Esophagus squamous epithelium (tissue), 5 donors: ENCODE data around the gene MMRN2. TPM values are rescaled to one million over a fixed set of nuclear protein-coding genes. Genes with fewer than 3 reads are reported as not detected.

Source experiments
- DNase-seq: peaks from one replicate; lab custom pipeline; 2025; lab: John Stamatoyannopoulos, UW
- H3K27ac ChIP-seq, 4 donors: fragments of 200-600 bp; sonication (generic); one replicate each; pipeline ENCODE4 v1.5.1; 2016 to 2019; ENCODE audit warnings: mild to moderate bottlenecking in 1 of 4
- H3K27me3 ChIP-seq, 4 donors: fragments of 200-600 bp; sonication (generic); 1 replicate in 3 of 4; 2 replicates in 1 of 4; pipeline versions ENCODE4 v1.5.1 to v1.6.0; 2017 to 2021; ENCODE audit warnings: antibody characterized with exemption in 1 of 4
- H3K36me3 ChIP-seq, 3 donors: fragments of 200-600 bp; sonication (generic); one replicate each; pipeline ENCODE4 v1.5.1; 2016 to 2019
- H3K4me1 ChIP-seq, 3 donors: fragments of 200-600 bp; sonication (generic); one replicate each; pipeline ENCODE4 v1.5.1; 2017 to 2019
- H3K4me3 ChIP-seq, 4 donors: fragments of 200-600 bp; sonication (generic); 1 replicate in 3 of 4; 2 replicates in 1 of 4; pipeline ENCODE4 v1.5.1; 2016 to 2019; ENCODE audit warnings: mild to moderate bottlenecking in 2 of 4, moderate library complexity in 1 of 4
- H3K9me3 ChIP-seq, 3 donors: fragments of 200-600 bp; sonication (generic); one replicate each; pipeline ENCODE4 v1.5.1; 2016 to 2019
- CTCF ChIP-seq, 6 experiments: fragments of 450-650 bp in 4 of 6; fragments of 200-600 bp in 2 of 6; sonication (generic) in 2 of 6; IDR thresholded peaks; one replicate each; pipeline ENCODE4 v1.5.1; 2016 to 2019; ENCODE audit warnings: antibody characterized with exemption in 6 of 6, mild to moderate bottlenecking in 4 of 6, moderate library complexity in 4 of 6
- POLR2A ChIP-seq, 4 donors: fragments of 450-650 bp; IDR thresholded peaks; one replicate each; pipeline ENCODE4 v1.6.1; 2017; ENCODE audit warnings: antibody characterized with exemption in 4 of 4, mild to moderate bottlenecking in 4 of 4, moderate library complexity in 3 of 4
- WGBS, 2 donors: methylation state at CpG; one replicate each; pipeline ENCODE4 v1.1.5; 2018; 5-methylcytosine and 5-hydroxymethylcytosine counted together
- intact Hi-C: fragments of 100-400 bp; cut with DNase I; formaldehyde crosslinking; loops from one replicate; pipeline ENCODE4 v1.15.0; 2022
- total RNA-seq, 4 donors: library from RNA; depleted of rRNA; stranded (reverse); fragments of >200 nt; gene quantifications; one replicate each; pipeline ENCODE4 v1.1.0, GENCODE V29; 2016
- donor health status: DM: yes; HTN: yes; CAD: no.

Gene MMRN2
- total RNA-seq, 4 donors from 2014 or later = 3.4 to 18.1 (median 11.0) TPM

- DNase-seq = no peak
- intact Hi-C loops = no loop called here
- no peak overlapping the region for H3K4me3 ChIP-seq
- no peaks in the 10 kb centered on the region for H3K9me3 ChIP-seq
- 84 to 94% methylated on average over 15 of the region's 15 CpGs for WGBS, 2 donors
- no peak for TF ChIP-seq POLR2A (IDR thresholded peaks at IDR 0.05)
- TF ChIP-seq CTCF (IDR thresholded peaks at IDR 0.05) = no peak
- no peak overlapping the region for H3K27ac ChIP-seq
- H3K4me1 ChIP-seq = peaks cover 0 to 13% (median 3%) of the 10 kb centered on the region in 3 donors
- peaks cover 0 to 57% (median 0%) of the 10 kb centered on the region in 3 donors for H3K36me3 ChIP-seq
- no peaks in the 10 kb centered on the region for H3K27me3 ChIP-seq
Measured at GRCh38 chr10:86929468-86930380, 27.7 kb downstream of the MMRN2 start.

- WGBS, 2 donors = 60 to 73% methylated on average over 5 to 9 of the region's 9 CpGs
- H3K4me1 ChIP-seq = peaks cover 0 to 9% (median 8%) of the 10 kb centered on the region in 3 donors
- H3K27ac ChIP-seq = no peak overlapping the region
- H3K27me3 ChIP-seq = no peaks in the 10 kb centered on the region
- no peak for DNase-seq
- intact Hi-C loops = no loop called here
- no peaks in the 10 kb centered on the region for H3K9me3 ChIP-seq
- peaks cover 0 to 67% (median 0%) of the 10 kb centered on the region in 3 donors for H3K36me3 ChIP-seq
- TF ChIP-seq POLR2A (IDR thresholded peaks at IDR 0.05) (no peak), CTCF (IDR thresholded peaks at IDR 0.05) (no peak)
- H3K4me3 ChIP-seq = no peak overlapping the region
Measured at GRCh38 chr10:86922553-86922961, 34.9 kb downstream of the MMRN2 start.

GRCh38 chr10:86918022-86918471 lies 39.4 kb downstream of the MMRN2 start:
- H3K27me3 ChIP-seq = no peaks in the 10 kb centered on the region
- no peak for TF ChIP-seq CTCF (IDR thresholded peaks at IDR 0.05)
- no peak for TF ChIP-seq POLR2A (IDR thresholded peaks at IDR 0.05)
- intact Hi-C loops = no loop called here
- peaks cover 0 to 87% (median 0%) of the 10 kb centered on the region in 3 donors for H3K36me3 ChIP-seq
- H3K4me3 ChIP-seq = no peak overlapping the region
- H3K4me1 ChIP-seq = peaks cover 0 to 8% (median 6%) of the 10 kb centered on the region in 3 donors
- no peak for DNase-seq
- H3K9me3 ChIP-seq = no peaks in the 10 kb centered on the region
- H3K27ac ChIP-seq = peak overlapping the region in 3 of 4 donors; percentile 25 to 74 (median 59)
- 16 to 28% methylated on average over 3 to 5 of the region's 5 CpGs for WGBS, 2 donors

DNA sequence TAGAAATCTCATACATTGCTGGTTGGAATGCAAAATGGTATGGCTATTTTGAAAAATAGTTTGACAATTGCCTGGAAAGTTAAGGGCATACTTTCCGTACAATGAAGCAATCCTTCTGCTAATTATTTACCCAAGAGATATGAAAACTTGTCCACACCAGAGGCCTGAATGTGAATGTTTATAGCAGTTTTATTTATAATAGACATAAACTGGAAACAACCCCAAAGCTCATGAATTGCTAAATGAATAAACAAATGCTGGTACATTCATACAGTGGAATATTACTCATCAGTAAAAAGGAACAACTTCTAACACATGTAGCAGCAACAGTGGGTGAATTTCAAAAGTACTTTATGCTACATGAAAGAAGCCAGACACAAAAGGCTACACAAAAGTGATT lies 42.7 kb downstream of the MMRN2 start:
- Histone ChIP-seq H3K4me1 (peaks cover 0 to 8% (median 6%) of the 10 kb centered on the region in 3 donors), H3K36me3 (peaks cover 0 to 71% (median 0%) of the 10 kb centered on the region in 3 donors), H3K9me3 (no peaks in the 10 kb centered on the region), H3K4me3 (no peak overlapping the region), H3K27me3 (no peaks in the 10 kb centered on the region), H3K27ac (no peak overlapping the region)
- intact Hi-C loops = no loop called here
- TF ChIP-seq POLR2A (IDR thresholded peaks at IDR 0.05) (no peak), CTCF (IDR thresholded peaks at IDR 0.05) (no peak)
- WGBS, 2 donors = 76 to 94% methylated on average over 1 of the region's 1 CpG
- DNase-seq = no peak

GRCh38 chr10:86905429-86905828 lies 52.0 kb downstream of the MMRN2 start:
- Histone ChIP-seq H3K36me3 (peaks cover 0 to 76% (median 4%) of the 10 kb centered on the region in 3 donors), H3K4me3 (no peak overlapping the region), H3K27ac (no peak overlapping the region), H3K4me1 (peaks cover 0 to 8% (median 3%) of the 10 kb centered on the region in 3 donors), H3K9me3 (peaks cover 0 to 5% (median 0%) of the 10 kb centered on the region in 3 donors), H3K27me3 (no peaks in the 10 kb centered on the region)
- TF ChIP-seq CTCF (IDR thresholded peaks at IDR 0.05) = no peak
- TF ChIP-seq POLR2A (IDR thresholded peaks at IDR 0.05) = no peak
- intact Hi-C loops = no loop called here
- 57 to 67% methylated on average over 1 of the region's 1 CpG for WGBS, 2 donors
- DNase-seq = no peak
